Right lung (tissue), 5 donors: ENCODE data around the gene CFAP97D2. TPM values are rescaled to one million over a fixed set of nuclear protein-coding genes. Genes with fewer than 3 reads are reported as not detected.
"Not testable (repeated sequence)": the region's sequence is repeated elsewhere in the genome, so short reads cannot be mapped to it uniquely, and the experiment has no call there.

Source experiments
- DNase-seq, 2 donors: peaks; one replicate each; pipeline ENCODE4 v3.0.0-alpha.2; 2013
- polyA plus RNA-seq, 5 donors: library from polyadenylated mRNA; unstranded; fragments of 120-200 nt; gene quantifications; one replicate each; pipeline versions ENCODE4 v1.2.1 to v1.2.3, GENCODE V29; 2013; ENCODE audit warnings: inconsistent platforms in 1 of 5, low replicate concordance in 1 of 5; ENCODE audit not compliant: insufficient read length in 5 of 5, insufficient read depth in 1 of 5

CFAP97D2 gene
- polyA plus RNA-seq, 5 donors, result 0.68 to 1.1 (median 0.90) TPM; not detected in 1

- no peak for DNase-seq
These were observed 51.5 kb downstream of the CFAP97D2 start for GRCh38 chr13:114230575-114230974.

GRCh38 chr13:114231886-114232285, 52.8 kb downstream of the CFAP97D2 start:
- no peak for DNase-seq

- peak in 1 of 2 donors; percentile 11 for DNase-seq
These were observed 55.2 kb downstream of the CFAP97D2 start for GRCh38 chr13:114234266-114234644.

- DNase-seq, result peak; percentile 78 to 85
These were observed 55.8 kb downstream of the CFAP97D2 start, which contains the start of gene CDC16 for GRCh38 chr13:114234645-114235421. CDC16 (plus strand) TSS chr13:114234897; CDS start chr13:114235085, 188 bp downstream.

- no peak for DNase-seq
These were observed 56.6 kb downstream of the CFAP97D2 start for GRCh38 chr13:114235697-114236096.

- no peak for DNase-seq
These were observed 57.2 kb downstream of the CFAP97D2 start for GRCh38 chr13:114236227-114236626.

- DNase-seq, result no peak
These were observed 58.5 kb downstream of the CFAP97D2 start for GRCh38 chr13:114237415-114238112.

GRCh38 chr13:114241918-114242317, 62.9 kb downstream of the CFAP97D2 start:
- DNase-seq, result no peak

- DNase-seq, result no peak
These were observed 64.9 kb downstream of the CFAP97D2 start for GRCh38 chr13:114243971-114244370.

- no peak for DNase-seq
These were observed 65.6 kb downstream of the CFAP97D2 start for GRCh38 chr13:114244637-114245036.

GRCh38 chr13:114248011-114248410, 69.0 kb downstream of the CFAP97D2 start:
- DNase-seq, result no peak

- no peak for DNase-seq
These were observed 70.0 kb downstream of the CFAP97D2 start for GRCh38 chr13:114249077-114249476.

- not testable (repeated sequence) for DNase-seq
These were observed 72.8 kb downstream of the CFAP97D2 start for GRCh38 chr13:114251639-114252440.

- no peak for DNase-seq
These were observed 77.5 kb downstream of the CFAP97D2 start for GRCh38 chr13:114256547-114256946.

GRCh38 chr13:114257014-114257413, 78.0 kb downstream of the CFAP97D2 start:
- DNase-seq, result no peak

- no peak for DNase-seq
These were observed 79.5 kb downstream of the CFAP97D2 start for GRCh38 chr13:114258589-114258988.

GRCh38 chr13:114259374-114259773, 80.3 kb downstream of the CFAP97D2 start:
- DNase-seq, result no peak

- no peak for DNase-seq
These were observed 80.9 kb downstream of the CFAP97D2 start for GRCh38 chr13:114259974-114260373.

- DNase-seq, result no peak
These were observed 81.8 kb downstream of the CFAP97D2 start for GRCh38 chr13:114260814-114261213.

- DNase-seq, result no peak
These were observed 82.4 kb downstream of the CFAP97D2 start for GRCh38 chr13:114261328-114261965.

GRCh38 chr13:114263578-114263977, 84.5 kb downstream of the CFAP97D2 start:
- DNase-seq, result no peak

- not testable (repeated sequence) for DNase-seq
These were observed 85.3 kb downstream of the CFAP97D2 start for GRCh38 chr13:114264313-114264712.
